Measurements from ENCODE around the gene SYT6. TPM values are rescaled to one million over a fixed set of nuclear protein-coding genes. Genes with fewer than 3 reads are reported as not detected.

Gene SYT6
- total and polyA plus RNA-seq, 7 donors: 0.03 to 0.81 (median 0.34) TPM

DNA sequence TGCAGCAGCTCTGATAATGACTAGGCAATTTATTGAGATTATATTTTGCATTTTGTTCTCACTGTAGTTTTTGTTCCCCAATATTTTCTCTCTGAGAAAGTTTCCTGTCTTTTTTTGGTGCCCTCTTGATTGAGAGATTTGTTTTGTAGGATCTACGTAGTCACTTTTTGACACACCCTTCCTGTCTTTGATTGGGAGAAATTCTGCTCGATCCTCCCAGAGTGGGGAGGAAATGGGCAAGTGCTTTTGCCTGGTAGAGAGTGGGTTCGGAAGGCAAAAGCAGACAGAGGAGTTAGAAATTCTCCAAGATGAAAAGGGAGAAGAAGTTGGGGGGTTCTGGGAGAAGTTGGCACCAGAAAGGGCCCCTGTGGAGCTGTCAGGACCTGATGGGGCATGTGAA is 42.1 kb upstream of the SYT6 start:
- DNase-seq: no peak
- TF ChIP-seq, protein P1, sequence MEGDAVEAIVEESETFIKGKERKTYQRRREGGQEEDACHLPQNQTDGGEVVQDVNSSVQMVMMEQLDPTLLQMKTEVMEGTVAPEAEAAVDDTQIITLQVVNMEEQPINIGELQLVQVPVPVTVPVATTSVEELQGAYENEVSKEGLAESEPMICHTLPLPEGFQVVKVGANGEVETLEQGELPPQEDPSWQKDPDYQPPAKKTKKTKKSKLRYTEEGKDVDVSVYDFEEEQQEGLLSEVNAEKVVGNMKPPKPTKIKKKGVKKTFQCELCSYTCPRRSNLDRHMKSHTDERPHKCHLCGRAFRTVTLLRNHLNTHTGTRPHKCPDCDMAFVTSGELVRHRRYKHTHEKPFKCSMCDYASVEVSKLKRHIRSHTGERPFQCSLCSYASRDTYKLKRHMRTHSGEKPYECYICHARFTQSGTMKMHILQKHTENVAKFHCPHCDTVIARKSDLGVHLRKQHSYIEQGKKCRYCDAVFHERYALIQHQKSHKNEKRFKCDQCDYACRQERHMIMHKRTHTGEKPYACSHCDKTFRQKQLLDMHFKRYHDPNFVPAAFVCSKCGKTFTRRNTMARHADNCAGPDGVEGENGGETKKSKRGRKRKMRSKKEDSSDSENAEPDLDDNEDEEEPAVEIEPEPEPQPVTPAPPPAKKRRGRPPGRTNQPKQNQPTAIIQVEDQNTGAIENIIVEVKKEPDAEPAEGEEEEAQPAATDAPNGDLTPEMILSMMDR (IDR thresholded peaks at IDR 0.05): no peak
- no peak overlapping the region for H3K4me3 ChIP-seq
- intact Hi-C loops (cut with DNase I): no loop called here
- no peaks in the 10 kb centered on the region for H3K9me3 ChIP-seq
- no peaks in the 10 kb centered on the region for H3K27me3 ChIP-seq (ENCODE audit: insufficient read depth in 3 of 3, low read length in 2 of 3)
- 50 to 75% (median 66%) methylated on average over 3 of the region's 3 CpGs for WGBS, 3 donors
- H3K36me3 ChIP-seq (ENCODE audit: insufficient read depth in 1 of 2, low read depth in 1 of 2): no peaks in the 10 kb centered on the region
- no peaks in the 10 kb centered on the region for H3K4me1 ChIP-seq
- H3K27ac ChIP-seq: no peak overlapping the region
- ATAC-seq: no peak

GRCh38 chr1:114192328-114192727 is 38.7 kb upstream of the SYT6 start:
- Histone ChIP-seq H3K4me3 (no peak overlapping the region), H3K27me3 (ENCODE audit: insufficient read depth in 3 of 3, low read length in 2 of 3) (no peaks in the 10 kb centered on the region), H3K9me3 (no peaks in the 10 kb centered on the region), H3K27ac (no peak overlapping the region), H3K36me3 (ENCODE audit: insufficient read depth in 1 of 2, low read depth in 1 of 2) (no peaks in the 10 kb centered on the region), H3K4me1 (no peaks in the 10 kb centered on the region)
- ATAC-seq (no peak), DNase-seq (no peak)
- TF ChIP-seq, protein P1 (IDR thresholded peaks at IDR 0.05): no peak
- WGBS, 3 donors: 56 to 66% (median 58%) methylated on average over 5 of the region's 5 CpGs
- intact Hi-C loops (cut with DNase I): no loop called here

DNA sequence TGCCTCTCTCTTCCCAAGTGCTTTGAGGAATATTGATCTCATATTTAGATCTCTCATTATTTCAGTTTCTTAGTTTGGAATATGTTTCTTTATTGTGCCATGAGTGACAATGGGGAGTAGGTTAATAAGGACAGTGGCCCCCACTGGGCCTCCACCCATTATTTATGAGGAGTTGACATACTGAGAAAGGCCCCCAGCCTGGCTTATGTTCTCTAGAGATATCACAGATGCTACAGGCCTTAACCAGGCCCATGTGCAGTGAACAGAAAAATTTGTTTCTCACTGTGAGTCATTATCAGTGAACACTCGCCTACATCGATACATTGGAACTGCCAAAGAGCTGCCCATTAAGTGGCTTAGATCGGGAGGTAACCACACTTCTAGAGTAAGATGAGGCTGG is 35.7 kb upstream of the SYT6 start:
- Histone ChIP-seq H3K9me3 (no peaks in the 10 kb centered on the region), H3K4me3 (no peak overlapping the region), H3K27ac (no peak overlapping the region), H3K36me3 (ENCODE audit: insufficient read depth in 1 of 2, low read depth in 1 of 2) (no peaks in the 10 kb centered on the region), H3K4me1 (no peaks in the 10 kb centered on the region), H3K27me3 (ENCODE audit: insufficient read depth in 3 of 3, low read length in 2 of 3) (no peaks in the 10 kb centered on the region)
- ATAC-seq (no peak), DNase-seq (no peak)
- TF ChIP-seq, protein P1 (IDR thresholded peaks at IDR 0.05): no peak
- WGBS, 3 donors: 94 to 97% (median 94%) methylated on average over 3 of the region's 3 CpGs
- intact Hi-C loops (cut with DNase I): no loop called here

GRCh38 chr1:114181356-114181755 is 27.7 kb upstream of the SYT6 start:
- WGBS, 3 donors: 88 to 95% (median 91%) methylated on average over 4 of the region's 4 CpGs
- H3K27me3 ChIP-seq (ENCODE audit: insufficient read depth in 3 of 3, low read length in 2 of 3): no peaks in the 10 kb centered on the region
- no peak overlapping the region for H3K4me3 ChIP-seq
- ATAC-seq (no peak), DNase-seq (no peak)
- no peaks in the 10 kb centered on the region for H3K9me3 ChIP-seq
- intact Hi-C loops (cut with DNase I): no loop called here
- no peaks in the 10 kb centered on the region for H3K4me1 ChIP-seq
- H3K27ac ChIP-seq: no peak overlapping the region
- no peaks in the 10 kb centered on the region for H3K36me3 ChIP-seq (ENCODE audit: insufficient read depth in 1 of 2, low read depth in 1 of 2)
- TF ChIP-seq, protein P1 (IDR thresholded peaks at IDR 0.05): no peak

DNA sequence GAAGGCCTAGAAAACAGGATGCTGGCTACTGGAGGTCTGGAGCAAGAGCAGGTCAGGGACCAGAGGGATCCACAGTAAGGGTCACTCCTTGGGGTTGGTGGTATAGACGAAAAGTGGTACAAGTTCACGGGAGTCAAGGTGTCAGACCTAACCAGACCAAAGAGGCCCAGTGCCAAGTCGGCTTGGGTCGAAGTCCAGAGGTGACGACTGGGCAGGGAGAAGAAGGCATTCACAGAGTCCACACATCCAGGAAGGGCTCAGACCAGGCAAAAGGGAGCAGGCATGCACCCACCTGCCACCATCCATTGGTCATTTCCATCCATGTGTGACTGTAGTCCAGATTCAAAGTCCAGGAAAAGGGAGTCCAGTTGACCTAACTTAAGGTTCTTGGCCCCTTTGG is 27.1 kb upstream of the SYT6 start:
- WGBS, 3 donors: 93 to 98% (median 93%) methylated on average over 4 to 5 of the region's 5 CpGs
- H3K9me3 ChIP-seq: no peaks in the 10 kb centered on the region
- H3K27me3 ChIP-seq (ENCODE audit: insufficient read depth in 3 of 3, low read length in 2 of 3): no peaks in the 10 kb centered on the region
- no peak for ATAC-seq
- TF ChIP-seq, protein P1 (IDR thresholded peaks at IDR 0.05): no peak
- H3K36me3 ChIP-seq (ENCODE audit: insufficient read depth in 1 of 2, low read depth in 1 of 2): no peaks in the 10 kb centered on the region
- DNase-seq: no peak
- H3K4me3 ChIP-seq: no peak overlapping the region
- intact Hi-C loops (cut with DNase I): no loop called here
- H3K27ac ChIP-seq: no peak overlapping the region
- H3K4me1 ChIP-seq: no peaks in the 10 kb centered on the region
